Right cardiac atrium (tissue), 5 donors: ENCODE results near the gene LIN28A. TPM values are rescaled to one million over a fixed set of nuclear protein-coding genes. Genes with fewer than 3 reads are reported as not detected.

Experiments
- ATAC-seq, 2 donors: fragments of 200-7000 bp; cut with Tn5 transposase; one replicate each; pipeline versions ENCODE4 v1.8.0 to v1.9.1; 2020; ENCODE audit warnings: moderate library complexity in 2 of 2, mild to moderate bottlenecking in 1 of 2
- DNase-seq, 3 donors: peaks; one replicate each; pipeline ENCODE4 v3.0.0-alpha.2; 2020
- H3K27ac ChIP-seq: one replicate; pipeline ENCODE4 v1.5.1; 2013; ENCODE audit warnings: mild to moderate bottlenecking, low read length, control low read depth, moderate library complexity
- H3K27me3 ChIP-seq: one replicate; pipeline ENCODE4 v1.6.1; 2013; ENCODE audit not compliant: control insufficient read depth, insufficient read depth
- H3K4me1 ChIP-seq: one replicate; pipeline ENCODE4 v1.6.1; 2013; ENCODE audit warnings: low read length; ENCODE audit not compliant: control insufficient read depth, insufficient read depth
- H3K4me3 ChIP-seq: one replicate; pipeline ENCODE4 v1.5.1; 2013; ENCODE audit warnings: low read length, control low read depth
- H3K9me3 ChIP-seq: one replicate; pipeline ENCODE4 v1.6.1; 2013; ENCODE audit warnings: low read length; ENCODE audit not compliant: control insufficient read depth
- WGBS: extraction: QIAGEN DNeasy Blood & Tissue Kit; methylation state at CpG from one replicate; pipeline ENCODE4 v1.1.7; 2013; 5-methylcytosine and 5-hydroxymethylcytosine counted together
- intact Hi-C, 4 donors: fragments of 100-400 bp; cut with DNase I; formaldehyde crosslinking; loops; one replicate each; pipeline versions ENCODE4 v1.11.0 to v1.14.0; 2022 to 2023
- long read RNA-seq, 4 donors: library from polyadenylated mRNA; unstranded; transcript quantifications; one replicate each; pipeline ENCODE4 v2.0.0, GENCODE V29; 2020 to 2021
- polyA plus RNA-seq: library from polyadenylated mRNA; stranded (reverse); fragments of 200-250 nt; gene quantifications from one replicate; pipeline ENCODE4 v1.2.3, GENCODE V29; 2013
- total RNA-seq, 4 donors: library from RNA; stranded (reverse); fragmentation: NEBNext Ultra II Directional; extraction: Animal tissue kit (Norgen Biotek cat#: 25700); gene quantifications; one replicate each; pipeline ENCODE4 v1.2.1, GENCODE V29; 2021
- donor health status: healthy with polysubstance abuse.
- donor health status: DM: no; HTN: yes; CAD: no.
- donor health status: DM: no; HTN: no; CAD: no.
- donor health status: DM: no; HTN: yes; CAD: no; lungs with severe emphysema.
- donor health status: DM: yes; HTN: yes; CAD: no.

Gene LIN28A, protein sequence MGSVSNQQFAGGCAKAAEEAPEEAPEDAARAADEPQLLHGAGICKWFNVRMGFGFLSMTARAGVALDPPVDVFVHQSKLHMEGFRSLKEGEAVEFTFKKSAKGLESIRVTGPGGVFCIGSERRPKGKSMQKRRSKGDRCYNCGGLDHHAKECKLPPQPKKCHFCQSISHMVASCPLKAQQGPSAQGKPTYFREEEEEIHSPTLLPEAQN
- total RNA-seq (not detected), polyA plus RNA-seq (not detected)
- long read RNA-seq, donor 1: 0 reads
- long read RNA-seq, donor 2: 0 reads
- long read RNA-seq, donor 3: 0 reads
- long read RNA-seq, donor 4: 0 reads

DNA sequence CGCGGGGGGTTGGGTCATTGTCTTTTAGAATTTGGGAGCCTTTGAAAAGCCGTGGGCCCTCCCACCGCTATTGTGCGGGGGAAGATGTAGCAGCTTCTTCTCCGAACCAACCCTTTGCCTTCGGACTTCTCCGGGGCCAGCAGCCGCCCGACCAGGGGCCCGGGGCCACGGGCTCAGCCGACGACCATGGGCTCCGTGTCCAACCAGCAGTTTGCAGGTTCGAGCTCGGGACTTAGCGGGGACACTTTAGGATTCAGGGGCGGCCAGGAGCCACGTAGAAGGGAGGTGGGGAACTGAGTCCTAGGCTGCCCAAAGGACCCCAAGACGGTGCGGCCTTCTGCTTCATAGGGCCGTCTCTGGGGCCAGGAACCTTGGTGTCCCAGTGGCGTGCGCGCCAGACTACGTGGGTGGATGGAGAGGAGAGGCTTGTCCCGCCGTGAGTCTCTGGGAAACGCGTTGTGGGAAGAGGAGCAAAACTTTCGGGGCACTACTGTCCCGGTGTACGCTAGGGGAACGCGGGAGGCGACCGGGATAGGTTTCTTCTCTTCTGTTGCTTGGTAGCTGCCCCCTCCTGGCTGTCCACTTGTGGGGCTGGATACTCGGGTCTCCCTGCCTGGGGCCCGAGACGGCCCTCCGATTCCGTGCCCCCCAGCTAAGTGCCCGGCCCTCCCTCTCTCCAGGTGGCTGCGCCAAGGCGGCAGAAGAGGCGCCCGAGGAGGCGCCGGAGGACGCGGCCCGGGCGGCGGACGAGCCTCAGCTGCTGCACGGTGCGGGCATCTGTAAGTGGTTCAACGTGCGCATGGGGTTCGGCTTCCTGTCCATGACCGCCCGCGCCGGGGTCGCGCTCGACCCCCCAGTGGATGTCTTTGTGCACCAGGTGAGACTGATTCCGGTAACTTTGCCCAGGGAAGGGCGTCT, at the start of gene LIN28A:
Gene LIN28A (plus strand): TSS at position 112 of the 918 bp plus-strand sequence. CDS start 75 bp downstream, at position 187.
- no peaks in the 10 kb centered on the region for H3K9me3 ChIP-seq
- H3K27ac ChIP-seq: no peak within 1 kb of the TSS
- H3K27me3 ChIP-seq: peaks cover 4% of the 10 kb centered on the region
- WGBS: 3% methylated on average over 70 of the region's 70 CpGs
- DNase-seq (no peak), ATAC-seq (no peak)
- no peaks in the 10 kb centered on the region for H3K4me1 ChIP-seq
- intact Hi-C loops: no loop called here
- H3K4me3 ChIP-seq: no peak within 1 kb of the TSS

DNA sequence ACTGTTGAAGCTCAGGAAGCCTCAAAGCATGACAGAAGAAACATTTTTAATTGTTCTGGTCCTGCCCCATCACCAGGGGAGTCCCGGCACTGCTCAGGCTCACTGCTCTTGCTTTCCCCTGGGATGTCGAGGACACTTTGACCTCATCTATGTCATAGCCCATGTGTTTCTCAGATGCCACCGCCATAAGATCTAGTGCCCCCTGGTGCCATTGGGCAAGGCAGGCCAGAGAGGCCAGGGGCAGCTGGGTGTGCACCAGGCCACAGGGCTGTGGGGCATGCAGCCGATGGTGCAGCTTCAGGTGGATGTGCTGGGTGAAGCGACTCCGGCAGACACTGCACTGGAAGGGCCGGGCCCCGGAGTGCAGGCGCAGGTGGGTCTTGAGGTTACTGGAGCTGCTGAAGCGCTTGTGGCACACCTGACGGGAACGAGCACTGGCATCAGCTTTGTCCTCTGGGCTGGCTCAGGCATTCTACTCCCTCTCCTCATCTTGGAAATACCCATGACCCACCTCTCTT, 49.0 kb upstream of the LIN28A start:
- WGBS: 85% methylated on average over 12 of the region's 12 CpGs
- no peak overlapping the region for H3K27ac ChIP-seq

GRCh38 chr1:26362331-26362730, 48.3 kb upstream of the LIN28A start:
- H3K27me3 ChIP-seq: no peaks in the 10 kb centered on the region
- DNase-seq: no peak
- no peaks in the 10 kb centered on the region for H3K4me1 ChIP-seq
- H3K4me3 ChIP-seq: no peak overlapping the region
- no peak for ATAC-seq
- H3K27ac ChIP-seq: no peak overlapping the region
- intact Hi-C loops: no loop called here
- no peaks in the 10 kb centered on the region for H3K9me3 ChIP-seq
- WGBS: 96% methylated on average over 3 of the region's 3 CpGs

More for the DNA sequence above, 49.0 kb upstream of the LIN28A start:
- Histone ChIP-seq H3K4me1 (no peaks in the 10 kb centered on the region), H3K27me3 (no peaks in the 10 kb centered on the region), H3K4me3 (no peak overlapping the region), H3K9me3 (no peaks in the 10 kb centered on the region)
- ATAC-seq: no peak
- no peak for DNase-seq
- intact Hi-C loops: no loop called here

GRCh38 chr1:26363549-26364448, 46.8 kb upstream of the LIN28A start:
- H3K27me3 ChIP-seq: no peaks in the 10 kb centered on the region
- peak; percentile 84 to 94 (median 87) for DNase-seq
- no peak overlapping the region for H3K4me3 ChIP-seq
- no peaks in the 10 kb centered on the region for H3K4me1 ChIP-seq
- peak; percentile 65 to 77 for ATAC-seq
- intact Hi-C loops: no loop called here
- 32% methylated on average over 26 of the region's 26 CpGs for WGBS
- no peaks in the 10 kb centered on the region for H3K9me3 ChIP-seq
- H3K27ac ChIP-seq: no peak overlapping the region

DNA sequence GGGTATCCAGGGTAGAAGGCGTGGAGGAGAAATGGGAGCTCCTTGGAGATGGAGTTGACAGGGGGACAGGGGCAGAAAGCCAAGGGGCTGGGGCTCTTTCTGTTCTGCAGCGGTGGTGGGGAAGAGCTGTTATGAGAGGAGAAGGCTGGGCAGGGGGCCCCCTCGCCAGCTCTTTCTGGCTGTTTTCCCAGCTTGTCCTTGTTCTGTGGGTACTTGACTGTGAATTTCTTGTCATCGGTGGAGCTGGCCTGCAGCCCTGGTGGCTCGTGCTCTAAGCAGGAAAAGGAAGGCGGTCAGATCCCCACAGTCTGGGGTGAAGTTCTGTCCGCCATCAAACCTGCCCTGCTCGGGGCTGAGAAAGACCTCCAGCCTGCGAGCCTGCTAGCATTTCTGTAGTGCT, 45.7 kb upstream of the LIN28A start:
- H3K9me3 ChIP-seq: no peaks in the 10 kb centered on the region
- ATAC-seq (no peak), DNase-seq (peak in 1 of 3 donors; percentile 47)
- H3K4me1 ChIP-seq: no peaks in the 10 kb centered on the region
- no peak overlapping the region for H3K27ac ChIP-seq
- no peak overlapping the region for H3K4me3 ChIP-seq
- H3K27me3 ChIP-seq: no peaks in the 10 kb centered on the region
- intact Hi-C loops: no loop called here
- WGBS: 27% methylated on average over 9 of the region's 9 CpGs

- Histone ChIP-seq H3K27me3 (no peaks in the 10 kb centered on the region), H3K4me3 (no peak overlapping the region), H3K4me1 (no peaks in the 10 kb centered on the region), H3K9me3 (no peaks in the 10 kb centered on the region), H3K27ac (no peak overlapping the region)
- ATAC-seq (peak in 1 of 2 donors; percentile 20), DNase-seq (no peak)
- WGBS: 87% methylated on average over 6 of the region's 6 CpGs
- intact Hi-C loops: no loop called here
Measured at GRCh38 chr1:26367441-26367840, 43.2 kb upstream of the LIN28A start.

DNA sequence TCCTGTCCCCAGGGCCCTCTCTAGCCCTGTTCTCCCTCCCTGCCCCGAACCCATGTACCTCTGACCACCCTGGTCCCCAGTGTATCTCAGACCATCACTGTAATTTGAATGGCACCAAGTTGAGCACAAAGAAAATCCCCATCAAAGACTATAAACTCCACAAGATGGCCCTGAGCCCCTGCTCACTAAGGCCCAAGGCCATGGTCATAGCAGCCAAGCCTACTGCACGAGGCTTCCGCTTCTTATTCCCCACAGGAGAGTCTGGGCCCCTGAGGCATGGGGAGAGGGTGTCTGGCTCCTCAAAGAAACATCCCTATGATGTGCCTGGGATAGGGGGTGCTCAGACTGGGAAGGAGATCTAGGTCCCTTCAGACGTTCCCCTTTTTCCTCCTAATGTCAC, 42.6 kb upstream of the LIN28A start:
- 66% methylated on average over 4 of the region's 4 CpGs for WGBS
- H3K27me3 ChIP-seq: no peaks in the 10 kb centered on the region

DNA sequence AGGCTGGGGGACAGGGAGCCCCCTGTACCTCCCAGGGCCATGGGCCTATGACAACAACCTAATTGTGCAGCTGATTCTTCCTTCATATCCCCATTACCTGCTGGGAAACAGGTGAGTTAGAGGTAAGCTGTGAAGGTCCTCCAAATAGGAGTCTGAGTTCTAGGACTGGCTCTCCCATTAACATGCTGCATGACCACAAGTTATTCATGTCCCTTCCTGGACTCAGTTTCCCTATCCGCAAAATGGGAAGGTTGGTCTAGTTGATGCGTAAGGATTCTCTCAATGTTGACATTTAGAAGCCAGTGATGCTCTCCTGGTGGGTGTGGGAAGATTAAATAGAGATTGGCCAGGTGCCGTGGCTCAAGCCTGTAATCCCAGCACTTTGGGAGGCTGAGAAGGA, 42.1 kb upstream of the LIN28A start:
- H3K9me3 ChIP-seq: no peaks in the 10 kb centered on the region
- 88% methylated on average over 3 of the region's 3 CpGs for WGBS
- no peak overlapping the region for H3K4me3 ChIP-seq
- no peaks in the 10 kb centered on the region for H3K4me1 ChIP-seq
- ATAC-seq: no peak
- H3K27me3 ChIP-seq: no peaks in the 10 kb centered on the region
- H3K27ac ChIP-seq: no peak overlapping the region
- intact Hi-C loops: no loop called here
- no peak for DNase-seq

More for the DNA sequence above, 42.6 kb upstream of the LIN28A start:
- DNase-seq (no peak), ATAC-seq (no peak)
- Histone ChIP-seq H3K4me1 (no peaks in the 10 kb centered on the region), H3K9me3 (no peaks in the 10 kb centered on the region), H3K27ac (no peak overlapping the region), H3K4me3 (no peak overlapping the region)
- intact Hi-C loops: no loop called here

DNA sequence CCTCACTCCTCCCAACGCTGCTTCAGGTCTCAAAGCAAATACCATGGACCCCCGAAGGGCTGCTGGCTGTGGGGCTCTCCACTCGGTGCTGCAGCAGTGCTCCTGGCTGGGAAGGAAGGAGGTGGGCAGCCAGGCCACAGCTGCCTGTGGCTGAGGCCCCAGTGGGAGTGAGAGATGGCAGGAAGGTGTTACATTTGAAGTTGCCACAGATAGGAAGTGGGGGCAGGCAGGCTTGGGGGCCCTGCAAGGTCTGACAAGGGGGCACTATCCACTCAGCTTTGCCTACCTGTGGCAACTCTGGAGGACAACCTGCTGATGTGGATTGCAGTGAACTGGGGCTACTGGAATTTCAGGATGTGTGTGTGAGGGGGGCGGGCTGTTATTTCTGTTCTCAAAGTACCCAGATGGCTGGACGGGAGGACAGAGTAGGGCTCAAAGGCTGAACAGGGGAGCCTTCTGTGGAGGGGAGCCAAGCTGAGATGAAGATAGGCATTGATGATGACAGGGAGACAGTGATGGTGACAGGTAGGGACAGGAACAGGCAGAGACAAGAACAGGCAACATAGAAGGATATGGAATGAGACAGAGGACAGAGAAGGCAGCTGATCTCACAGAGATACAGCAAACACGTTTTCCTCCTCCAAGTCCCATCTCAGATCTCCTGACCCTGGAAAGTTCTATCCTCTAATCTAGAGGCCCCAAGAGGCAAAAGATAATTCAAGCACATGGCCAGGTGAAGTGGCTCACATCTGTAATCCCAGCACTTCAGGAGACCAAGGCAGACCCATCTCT, 39.8 kb upstream of the LIN28A start:
- no peak overlapping the region for H3K4me3 ChIP-seq
- 49% methylated on average over 6 of the region's 6 CpGs for WGBS
- H3K4me1 ChIP-seq: no peaks in the 10 kb centered on the region
- intact Hi-C loops: no loop called here
- H3K9me3 ChIP-seq: no peaks in the 10 kb centered on the region
- H3K27me3 ChIP-seq: no peaks in the 10 kb centered on the region
- ATAC-seq (no peak), DNase-seq (no peak)
- H3K27ac ChIP-seq: no peak overlapping the region

DNA sequence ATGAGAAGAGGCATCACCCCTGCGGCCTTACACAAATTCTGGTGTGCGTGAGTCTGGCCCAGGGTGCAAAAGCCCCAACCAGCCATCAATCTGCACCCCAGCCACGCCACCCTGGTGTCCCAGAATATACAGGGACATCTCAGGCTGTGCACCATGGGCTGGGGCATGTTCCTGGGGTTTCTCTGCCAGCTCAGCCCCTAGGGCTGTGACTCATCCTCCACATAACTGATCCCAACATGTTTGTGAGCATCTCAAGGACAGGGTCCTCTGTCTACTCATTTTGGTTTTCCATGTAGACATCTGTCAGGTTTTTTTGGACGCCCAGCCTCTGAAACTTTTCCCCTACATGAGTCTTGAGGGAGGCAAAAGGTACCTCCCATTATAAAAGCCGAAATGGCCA, 38.6 kb upstream of the LIN28A start:
- Histone ChIP-seq H3K27ac (no peak overlapping the region), H3K4me3 (no peak overlapping the region), H3K9me3 (no peaks in the 10 kb centered on the region), H3K4me1 (no peaks in the 10 kb centered on the region), H3K27me3 (no peaks in the 10 kb centered on the region)
- DNase-seq (no peak), ATAC-seq (no peak)
- 85% methylated on average over 5 of the region's 5 CpGs for WGBS
- intact Hi-C loops: no loop called here
